H9 (cell line): ENCODE data around the gene TPP2. TPM values are rescaled to one million over a fixed set of nuclear protein-coding genes. Genes with fewer than 3 reads are reported as not detected.

ENCODE experiments used
- DNase-seq: peaks from one replicate; pipeline ENCODE4 v3.0.0-alpha.2; 2017
- H2AFZ ChIP-seq: one replicate; pipeline ENCODE4 v1.6.1; 2013; ENCODE audit warnings: mild to moderate bottlenecking, low read length, control low read depth, moderate library complexity
- H2AK5ac ChIP-seq: 2 replicates; pipeline ENCODE4 v1.6.1; 2013; ENCODE audit warnings: low read length, control low read depth, mixed read lengths; ENCODE audit not compliant: insufficient read length
- H2BK120ac ChIP-seq: one replicate; pipeline ENCODE4 v1.6.1; 2013; ENCODE audit warnings: low read depth, mild to moderate bottlenecking, low read length, control low read depth, inconsistent platforms; ENCODE audit not compliant: poor library complexity, severe bottlenecking
- H2BK12ac ChIP-seq: 2 replicates; pipeline ENCODE4 v1.6.1; 2013; ENCODE audit warnings: low read length, control low read depth, mixed read lengths, low read depth; ENCODE audit not compliant: insufficient read length
- H2BK15ac ChIP-seq: 2 replicates; pipeline ENCODE4 v1.6.1; 2013; ENCODE audit warnings: low read depth, low read length, control low read depth
- H2BK20ac ChIP-seq: one replicate; pipeline ENCODE4 v1.6.1; 2013; ENCODE audit warnings: low read depth, mild to moderate bottlenecking, low read length, control low read depth, inconsistent platforms; ENCODE audit not compliant: poor library complexity, severe bottlenecking
- H2BK5ac ChIP-seq: 2 replicates; pipeline ENCODE4 v1.6.1; 2013; ENCODE audit warnings: low read length, control low read depth, mixed read lengths; ENCODE audit not compliant: insufficient read length
- H3K14ac ChIP-seq: 2 replicates; pipeline ENCODE4 v1.6.1; 2013; ENCODE audit warnings: low read length, control low read depth; ENCODE audit not compliant: insufficient read depth
- H3K18ac ChIP-seq: 2 replicates; pipeline ENCODE4 v1.6.1; 2013; ENCODE audit warnings: low read depth, mild to moderate bottlenecking, mixed read lengths, low read length, control low read depth; ENCODE audit not compliant: insufficient read length
- H3K23ac ChIP-seq: 2 replicates; pipeline ENCODE4 v1.6.1; 2013; ENCODE audit warnings: low read length, control low read depth, mixed read lengths, low read depth; ENCODE audit not compliant: insufficient read length
- H3K23me2 ChIP-seq: 2 replicates; pipeline ENCODE4 v1.6.1; 2013; ENCODE audit warnings: low read depth, mild to moderate bottlenecking, mixed read lengths, low read length, control low read depth; ENCODE audit not compliant: insufficient read length, poor library complexity, severe bottlenecking
- H3K27ac ChIP-seq: 2 replicates; pipeline ENCODE4 v1.5.1; 2013; ENCODE audit warnings: low read length, control low read depth, mixed read lengths, low read depth; ENCODE audit not compliant: insufficient read length
- H3K27me3 ChIP-seq: 2 replicates; pipeline ENCODE4 v1.6.1; 2013; ENCODE audit warnings: low read length, control low read depth, inconsistent platforms; ENCODE audit not compliant: insufficient read depth
- H3K4ac ChIP-seq: 2 replicates; pipeline ENCODE4 v1.6.1; 2013; ENCODE audit warnings: low read depth, mild to moderate bottlenecking, control low read depth, inconsistent platforms, low read length, moderate library complexity
- H3K4me1 ChIP-seq: 2 replicates; pipeline ENCODE4 v1.6.1; 2013; ENCODE audit warnings: low read length, control low read depth, inconsistent platforms; ENCODE audit not compliant: insufficient read depth
- H3K4me2 ChIP-seq: 2 replicates; pipeline ENCODE4 v1.6.1; 2013; ENCODE audit warnings: low read length, control low read depth, mixed read lengths; ENCODE audit not compliant: insufficient read length, insufficient read depth
- H3K56ac ChIP-seq: 2 replicates; pipeline ENCODE4 v1.6.1; 2013; ENCODE audit warnings: low read depth, mild to moderate bottlenecking, mixed read lengths, low read length, control low read depth; ENCODE audit not compliant: insufficient read length
- H3K79me1 ChIP-seq: 2 replicates; pipeline ENCODE4 v1.6.1; 2013; ENCODE audit warnings: low read depth, mild to moderate bottlenecking, moderate library complexity, low read length, control low read depth, inconsistent platforms; ENCODE audit not compliant: insufficient read depth, poor library complexity, severe bottlenecking
- H3K79me2 ChIP-seq: 2 replicates; pipeline ENCODE4 v1.6.1; 2013; ENCODE audit warnings: low read length, control low read depth, inconsistent platforms; ENCODE audit not compliant: insufficient read depth
- H3K9ac ChIP-seq: 2 replicates; pipeline ENCODE4 v1.6.1; 2013; ENCODE audit warnings: low read length, control low read depth, mixed read lengths; ENCODE audit not compliant: insufficient read length; ENCODE audit errors: extremely low read depth
- H3K9me3 ChIP-seq: one replicate; pipeline ENCODE4 v1.6.1; 2013; ENCODE audit warnings: low read depth, low read length, inconsistent platforms; ENCODE audit not compliant: control insufficient read depth
- H3T11ph ChIP-seq: one replicate; pipeline ENCODE4 v1.6.1; 2013; ENCODE audit warnings: mild to moderate bottlenecking, low read length, control low read depth, inconsistent platforms
- H4K20me1 ChIP-seq: one replicate; pipeline ENCODE4 v1.6.1; 2013; ENCODE audit not compliant: control insufficient read depth, insufficient read length, insufficient read depth
- H4K5ac ChIP-seq: 2 replicates; pipeline ENCODE4 v1.6.1; 2013; ENCODE audit warnings: low read depth, mild to moderate bottlenecking, mixed read lengths, low read length, control low read depth; ENCODE audit not compliant: insufficient read length
- H4K8ac ChIP-seq: replicated peaks from 2 replicates; pipeline ENCODE4 v1.6.1; 2013; ENCODE audit warnings: low read length, control low read depth, mixed read lengths, low read depth; ENCODE audit not compliant: insufficient read length
- H4K91ac ChIP-seq: 2 replicates; pipeline ENCODE4 v1.6.1; 2013; ENCODE audit warnings: low read depth, mild to moderate bottlenecking, moderate library complexity, mixed read lengths, low read length, control low read depth; ENCODE audit not compliant: insufficient read length
- H3K27ac Mint-ChIP-seq, 3 experiments: 2 replicates in 2 of 3; 3 replicates in 1 of 3; pipeline ENCODE4 v1.8.0; 2020 to 2021; ENCODE audit warnings: mixed read lengths in 3 of 3, mild to moderate bottlenecking in 1 of 3, moderate library complexity in 1 of 3
- H3K27me3 Mint-ChIP-seq: 2 replicates; pipeline ENCODE4 v1.8.0; 2021; ENCODE audit warnings: low read depth, mild to moderate bottlenecking, moderate library complexity, mixed read lengths
- H3K36me3 Mint-ChIP-seq, 3 experiments: 2 replicates in 2 of 3; 3 replicates in 1 of 3; pipeline ENCODE4 v1.8.0; 2020 to 2021; ENCODE audit warnings: low read depth in 3 of 3, mixed read lengths in 3 of 3; ENCODE audit not compliant: insufficient read depth in 1 of 3
- H3K4me1 Mint-ChIP-seq, 2 experiments: 2 replicates each; pipeline ENCODE4 v1.8.0; 2020; ENCODE audit warnings: mixed read lengths in 2 of 2
- H3K4me3 Mint-ChIP-seq, 2 experiments: 2 replicates in 1 of 2; 3 replicates in 1 of 2; pipeline ENCODE4 v1.8.0; 2020 to 2021; ENCODE audit warnings: mild to moderate bottlenecking in 2 of 2, mixed read lengths in 2 of 2, moderate library complexity in 1 of 2
- H3K9me3 Mint-ChIP-seq, 2 experiments: 2 replicates in 1 of 2; 3 replicates in 1 of 2; pipeline ENCODE4 v1.8.0; 2020; ENCODE audit warnings: mild to moderate bottlenecking in 2 of 2, mixed read lengths in 2 of 2, moderate library complexity in 1 of 2
- total RNA-seq: library from RNA; stranded (reverse); gene quantifications from 2 replicates; pipeline ENCODE4 v1.2.1, GENCODE V29; 2021
- TF ChIP-seq, protein P1 (sequence below): fragments of 200-600 bp; sonication (generic); conservative IDR thresholded peaks from 3 replicates; pipeline ENCODE4 v1.8.0; 2021; ENCODE audit warnings: antibody characterized with exemption, mild to moderate bottlenecking

TPP2 gene
- total RNA-seq, 1 experiment from 2014 or later, result 63.5 TPM

DNA sequence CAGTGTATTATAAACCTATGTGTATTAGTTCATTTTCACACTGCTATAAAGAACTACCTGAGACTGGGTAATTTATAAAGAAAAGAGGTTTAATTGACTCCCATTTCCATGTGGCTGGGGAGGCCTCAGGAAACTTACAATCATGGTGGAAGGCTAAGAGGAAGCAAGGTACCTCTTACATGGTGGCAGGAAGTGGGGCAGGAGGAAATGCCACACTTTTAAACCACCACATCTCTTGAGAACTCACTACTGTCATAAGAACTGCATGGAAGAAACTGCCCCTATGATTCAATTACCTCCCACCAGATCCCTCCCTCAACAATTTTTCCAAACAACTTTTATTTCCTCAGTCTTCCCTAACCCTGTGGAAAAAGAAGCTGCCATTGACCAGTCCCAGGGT, 14.5 kb upstream of the TPP2 start:
- H3K4ac ChIP-seq, result no peak overlapping the region
- H3K18ac ChIP-seq, result no peak overlapping the region
- H3K27me3 Mint-ChIP-seq, result peaks cover 1% of the 10 kb centered on the region
- H3K27me3 ChIP-seq, result no peaks in the 10 kb centered on the region
- no peak overlapping the region for H3K56ac ChIP-seq
- no peaks in the 10 kb centered on the region for H3K23me2 ChIP-seq
- TF ChIP-seq, protein P1, sequence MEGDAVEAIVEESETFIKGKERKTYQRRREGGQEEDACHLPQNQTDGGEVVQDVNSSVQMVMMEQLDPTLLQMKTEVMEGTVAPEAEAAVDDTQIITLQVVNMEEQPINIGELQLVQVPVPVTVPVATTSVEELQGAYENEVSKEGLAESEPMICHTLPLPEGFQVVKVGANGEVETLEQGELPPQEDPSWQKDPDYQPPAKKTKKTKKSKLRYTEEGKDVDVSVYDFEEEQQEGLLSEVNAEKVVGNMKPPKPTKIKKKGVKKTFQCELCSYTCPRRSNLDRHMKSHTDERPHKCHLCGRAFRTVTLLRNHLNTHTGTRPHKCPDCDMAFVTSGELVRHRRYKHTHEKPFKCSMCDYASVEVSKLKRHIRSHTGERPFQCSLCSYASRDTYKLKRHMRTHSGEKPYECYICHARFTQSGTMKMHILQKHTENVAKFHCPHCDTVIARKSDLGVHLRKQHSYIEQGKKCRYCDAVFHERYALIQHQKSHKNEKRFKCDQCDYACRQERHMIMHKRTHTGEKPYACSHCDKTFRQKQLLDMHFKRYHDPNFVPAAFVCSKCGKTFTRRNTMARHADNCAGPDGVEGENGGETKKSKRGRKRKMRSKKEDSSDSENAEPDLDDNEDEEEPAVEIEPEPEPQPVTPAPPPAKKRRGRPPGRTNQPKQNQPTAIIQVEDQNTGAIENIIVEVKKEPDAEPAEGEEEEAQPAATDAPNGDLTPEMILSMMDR, result no peak
- no peak overlapping the region for H2BK20ac ChIP-seq
- no peak overlapping the region for H3K14ac ChIP-seq
- no peak overlapping the region for H2BK15ac ChIP-seq
- H3K4me1 Mint-ChIP-seq, result peaks cover 2% of the 10 kb centered on the region in 2 experiments; a peak in 1 of 4 replicates
- H2AFZ ChIP-seq, result no peak overlapping the region
- no peak for DNase-seq
- H3K4me1 ChIP-seq, result no peaks in the 10 kb centered on the region
- H3K27ac Mint-ChIP-seq, result no peak overlapping the region
- no peaks in the 10 kb centered on the region for H3K36me3 Mint-ChIP-seq
- H3K4me3 Mint-ChIP-seq, result no peak overlapping the region
- no peaks in the 10 kb centered on the region for H3K9me3 Mint-ChIP-seq
- no peak overlapping the region for H3K9ac ChIP-seq
- no peaks in the 10 kb centered on the region for H3K79me1 ChIP-seq
- H4K8ac ChIP-seq, result no peak overlapping the region
- no peak overlapping the region for H3T11ph ChIP-seq
- H4K20me1 ChIP-seq, result no peaks in the 10 kb centered on the region
- no peak overlapping the region for H3K27ac ChIP-seq
- H4K5ac ChIP-seq, result no peak overlapping the region
- no peak overlapping the region for H2BK12ac ChIP-seq
- H2AK5ac ChIP-seq, result no peak overlapping the region
- no peak overlapping the region for H3K4me2 ChIP-seq
- H4K91ac ChIP-seq, result no peak overlapping the region
- H3K79me2 ChIP-seq, result no peaks in the 10 kb centered on the region
- H3K23ac ChIP-seq, result no peak overlapping the region
- no peaks in the 10 kb centered on the region for H3K9me3 ChIP-seq
- H2BK5ac ChIP-seq, result no peak overlapping the region
- no peak overlapping the region for H2BK120ac ChIP-seq
